Thyroid gland (tissue), 4 donors: Measurements from ENCODE around the gene AGFG2.

ENCODE experiments used
- CTCF ChIP-seq, 6 experiments: fragments of 200-600 bp in 3 of 6; fragments of 450-650 bp in 3 of 6; sonication (generic) in 3 of 6; IDR thresholded peaks; one replicate each; pipeline ENCODE4 v1.5.1; 2016 to 2019; ENCODE audit warnings: antibody characterized with exemption in 6 of 6, mild to moderate bottlenecking in 2 of 6, inconsistent platforms in 1 of 6, moderate library complexity in 1 of 6
- POLR2A ChIP-seq, 2 donors: fragments of 450-650 bp; IDR thresholded peaks; one replicate each; pipeline ENCODE4 v1.6.1; 2017; ENCODE audit warnings: antibody characterized with exemption in 2 of 2, mild to moderate bottlenecking in 2 of 2, moderate library complexity in 1 of 2

- TF ChIP-seq POLR2A (IDR thresholded peaks at IDR 0.05) = no peak
- TF ChIP-seq CTCF (IDR thresholded peaks at IDR 0.05) = no peak
Observed at GRCh38 chr7:100599911-100600729, 61.1 kb downstream of the AGFG2 start.
